Bronchial epithelial cell (primary cell): ENCODE results near the gene KRTAP4-4. TPM values are rescaled to one million over a fixed set of nuclear protein-coding genes. Genes with fewer than 3 reads are reported as not detected.
A peak's percentile ranks its signal among the peaks of the same experiment; 100 is the strongest.
"Not testable (repeated sequence)": the region's sequence is repeated elsewhere in the genome, so short reads cannot be mapped to it uniquely, and the experiment has no call there.

Experiments
- DNase-seq: peaks from one replicate; pipeline ENCODE4 v3.0.0-alpha.2; 2010; ENCODE audit warnings: low read depth
- FAIRE-seq: peaks from 2 replicates; lab custom pipeline; 2011; peaks lifted over from hg19 to GRCh38; lab: Jason Lieb, UNC
- H3K27me3 ChIP-seq: 2 replicates; pipeline ENCODE4 v1.5.1; 2011; ENCODE audit warnings: low read length; ENCODE audit not compliant: control insufficient read depth, insufficient read depth
- H3K36me3 ChIP-seq: 2 replicates; pipeline ENCODE4 v1.5.1; 2011; ENCODE audit warnings: low read length; ENCODE audit not compliant: control insufficient read depth, insufficient read depth
- H3K4me3 ChIP-seq: 2 replicates; pipeline ENCODE4 v1.5.1; 2011; ENCODE audit warnings: mild to moderate bottlenecking, low read depth, low read length, control low read depth
- total RNA-seq: library from RNA; depleted of rRNA; stranded (reverse); fragments of >200 nt; gene quantifications from 2 replicates; pipeline ENCODE4 v1.2.1, GENCODE V29; 2014
- TF ChIP-seq, protein P1 (sequence below): IDR thresholded peaks from 2 replicates; pipeline ENCODE4 v1.5.1; 2011; ENCODE audit warnings: mild to moderate bottlenecking, moderate library complexity, low read length, control low read depth, inconsistent platforms; ENCODE audit not compliant: insufficient read depth, severe bottlenecking

The KRTAP4-4 gene
- total RNA-seq, 1 donor from 2014 or later: not detected

DNA sequence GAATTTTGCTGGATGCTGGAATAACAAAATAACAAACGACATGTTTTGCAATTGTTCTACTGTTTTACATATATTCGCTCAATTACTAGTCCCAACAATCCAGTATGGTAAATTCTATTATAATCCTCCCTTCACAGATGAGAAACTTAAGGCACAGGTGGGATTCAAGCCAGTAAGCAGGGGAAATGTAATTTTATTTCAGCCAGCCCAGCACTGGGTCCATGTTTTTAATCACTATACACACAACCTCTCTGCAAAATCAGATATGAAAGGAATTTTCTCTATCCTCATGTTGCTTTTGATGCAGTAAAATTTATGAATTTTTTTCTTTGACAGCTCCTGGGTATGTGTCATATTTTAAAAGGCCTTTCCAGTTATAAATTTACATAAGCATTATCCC is 15.3 kb downstream of the KRTAP4-4 start:
- FAIRE-seq: no peak
- Histone ChIP-seq H3K36me3 (no peaks in the 10 kb centered on the region), H3K4me3 (no peak overlapping the region), H3K27me3 (no peaks in the 10 kb centered on the region)
- no peak for DNase-seq
- TF ChIP-seq, protein P1, sequence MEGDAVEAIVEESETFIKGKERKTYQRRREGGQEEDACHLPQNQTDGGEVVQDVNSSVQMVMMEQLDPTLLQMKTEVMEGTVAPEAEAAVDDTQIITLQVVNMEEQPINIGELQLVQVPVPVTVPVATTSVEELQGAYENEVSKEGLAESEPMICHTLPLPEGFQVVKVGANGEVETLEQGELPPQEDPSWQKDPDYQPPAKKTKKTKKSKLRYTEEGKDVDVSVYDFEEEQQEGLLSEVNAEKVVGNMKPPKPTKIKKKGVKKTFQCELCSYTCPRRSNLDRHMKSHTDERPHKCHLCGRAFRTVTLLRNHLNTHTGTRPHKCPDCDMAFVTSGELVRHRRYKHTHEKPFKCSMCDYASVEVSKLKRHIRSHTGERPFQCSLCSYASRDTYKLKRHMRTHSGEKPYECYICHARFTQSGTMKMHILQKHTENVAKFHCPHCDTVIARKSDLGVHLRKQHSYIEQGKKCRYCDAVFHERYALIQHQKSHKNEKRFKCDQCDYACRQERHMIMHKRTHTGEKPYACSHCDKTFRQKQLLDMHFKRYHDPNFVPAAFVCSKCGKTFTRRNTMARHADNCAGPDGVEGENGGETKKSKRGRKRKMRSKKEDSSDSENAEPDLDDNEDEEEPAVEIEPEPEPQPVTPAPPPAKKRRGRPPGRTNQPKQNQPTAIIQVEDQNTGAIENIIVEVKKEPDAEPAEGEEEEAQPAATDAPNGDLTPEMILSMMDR: no peak

DNA sequence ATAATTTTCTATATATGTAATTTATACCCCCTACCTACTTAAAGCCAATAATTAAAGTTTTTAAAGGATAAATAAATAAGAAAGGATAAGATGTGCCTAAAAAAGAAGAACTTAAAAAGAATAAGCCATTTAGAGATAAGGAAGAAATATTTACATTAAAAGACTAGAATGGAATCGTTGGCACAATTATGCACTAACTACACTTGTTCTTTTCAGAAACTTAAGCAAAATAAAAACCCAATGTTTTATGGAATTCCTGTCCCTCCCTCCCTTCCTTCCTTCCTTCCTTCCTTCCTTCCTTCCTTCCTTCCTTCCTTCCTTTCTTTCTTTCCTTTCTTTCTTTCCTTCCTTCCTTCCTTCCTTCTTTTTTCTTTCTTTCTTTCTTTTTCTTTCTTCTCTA is 15.7 kb downstream of the KRTAP4-4 start:
- no peaks in the 10 kb centered on the region for H3K36me3 ChIP-seq
- TF ChIP-seq, protein P1: no peak
- no peak for FAIRE-seq
- H3K4me3 ChIP-seq: no peak overlapping the region
- no peaks in the 10 kb centered on the region for H3K27me3 ChIP-seq
- DNase-seq: no peak

DNA sequence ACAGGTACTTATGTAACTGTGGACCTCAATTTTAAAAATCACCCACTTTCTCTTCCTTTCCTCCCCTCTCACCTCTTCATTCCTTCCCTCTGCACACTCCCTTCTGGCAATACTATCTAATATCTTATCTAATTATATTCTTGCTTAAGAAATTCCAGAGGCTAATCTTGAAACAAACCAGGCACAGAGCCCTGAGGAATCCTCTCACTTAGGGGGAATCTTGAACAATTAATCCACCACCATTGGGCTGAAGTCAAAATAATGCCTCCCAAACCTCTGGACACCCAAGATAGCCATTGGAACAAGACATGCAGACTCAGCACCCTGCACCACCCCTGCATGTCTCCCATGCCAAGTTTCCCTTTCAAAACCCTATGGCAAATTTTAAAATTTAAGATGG is 19.2 kb downstream of the KRTAP4-4 start:
- TF ChIP-seq, protein P1: no peak
- DNase-seq: no peak
- no peak for FAIRE-seq

DNA sequence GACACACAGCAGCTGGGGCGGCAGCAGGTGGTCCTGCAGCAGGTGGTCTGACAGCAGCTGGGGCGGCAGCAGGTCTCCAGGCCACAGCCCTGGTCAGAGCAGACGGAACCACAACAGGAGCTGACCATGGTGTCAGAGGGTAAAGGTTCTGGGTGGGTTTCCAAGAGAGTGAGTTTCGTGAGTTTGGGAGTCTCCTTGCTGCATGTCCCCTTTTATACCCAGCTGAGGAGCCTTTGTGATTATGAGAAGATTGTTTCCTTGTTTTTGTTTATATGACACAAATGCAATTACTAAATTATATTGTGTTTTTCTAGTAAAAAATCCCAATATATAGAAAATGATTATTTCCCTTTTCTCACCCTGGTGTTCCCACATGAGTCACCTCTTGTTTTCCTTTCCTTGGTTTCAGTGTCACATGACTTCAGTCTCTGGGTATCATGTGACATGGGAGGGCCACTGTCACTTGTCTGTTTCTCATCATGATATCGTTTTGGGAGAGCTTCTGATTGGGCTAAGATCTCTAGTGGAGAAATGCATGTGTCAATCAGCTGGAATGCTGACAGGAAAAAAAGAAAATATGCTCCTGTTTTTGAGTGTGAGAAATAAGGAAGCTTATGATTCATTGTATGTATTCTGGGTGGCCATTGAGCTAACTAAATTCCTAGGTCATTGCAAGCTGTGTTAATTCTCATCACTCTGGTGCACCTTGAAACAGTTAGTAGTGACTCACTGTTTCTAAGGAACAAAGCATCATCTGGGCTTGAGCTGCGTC is 20.0 kb downstream of the KRTAP4-4 start, which contains the start of gene KRTAP4-6:
Gene KRTAP4-6 (minus strand): TSS at position 185 of the 772 bp plus-strand sequence. CDS start 57 bp downstream, at position 128.
- DNase-seq (peak; percentile 98), FAIRE-seq (peak; percentile 88)
- H3K36me3 ChIP-seq: no peaks in the 10 kb centered on the region
- no peaks in the 10 kb centered on the region for H3K27me3 ChIP-seq
- no peak within 1 kb of the TSS for H3K4me3 ChIP-seq
- TF ChIP-seq, protein P1: no peak

More for the DNA sequence above, 19.2 kb downstream of the KRTAP4-4 start:
- H3K36me3 ChIP-seq: no peaks in the 10 kb centered on the region
- no peaks in the 10 kb centered on the region for H3K27me3 ChIP-seq
- no peak overlapping the region for H3K4me3 ChIP-seq

- not testable (repeated sequence) for H3K27me3 ChIP-seq, FAIRE-seq, DNase-seq
These were observed 20.7 kb downstream of the KRTAP4-4 start for GRCh38 chr17:41139865-41140264.

DNA sequence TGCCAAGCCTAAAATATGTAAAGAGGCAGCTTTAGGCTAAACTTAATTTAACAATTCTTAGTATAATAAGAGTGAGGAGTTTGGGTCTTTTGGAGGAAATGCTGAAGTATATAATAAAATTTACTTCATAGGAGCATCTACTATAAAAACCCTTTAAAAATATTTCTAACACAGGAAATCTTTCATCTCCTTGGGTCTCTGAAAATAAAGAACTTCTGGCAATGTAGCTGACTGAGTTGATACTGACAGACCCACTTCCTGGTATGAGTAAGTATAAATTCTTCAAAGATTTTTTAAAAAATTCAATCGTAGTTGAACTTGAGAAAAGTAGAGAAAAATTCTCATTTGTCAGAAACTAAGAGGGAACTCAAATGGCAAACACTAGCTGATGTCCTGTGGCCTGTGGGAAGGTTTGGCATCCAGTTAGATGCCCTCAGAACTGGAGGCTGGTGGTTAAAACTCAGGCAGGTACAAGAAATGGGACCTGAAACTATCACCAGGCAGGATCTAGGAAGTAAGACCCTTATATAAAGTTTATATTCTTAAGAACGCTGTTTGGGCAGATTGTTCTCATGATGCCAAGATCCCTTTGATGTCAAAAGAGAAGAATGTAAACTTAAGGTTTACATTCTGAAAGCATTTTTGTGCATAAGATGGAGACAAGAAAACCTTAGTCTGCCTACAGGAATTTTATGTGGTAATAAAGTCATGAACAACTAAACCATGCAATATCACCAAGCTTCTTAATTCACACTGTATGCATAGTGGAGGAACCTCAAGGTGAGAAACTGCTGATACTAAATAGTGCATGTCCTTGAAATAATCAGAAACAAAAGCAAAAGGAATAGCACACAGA is 26.4 kb downstream of the KRTAP4-4 start:
- no peak for FAIRE-seq
- TF ChIP-seq, protein P1: no peak
- no peaks in the 10 kb centered on the region for H3K36me3 ChIP-seq
- no peak overlapping the region for H3K4me3 ChIP-seq
- H3K27me3 ChIP-seq: no peaks in the 10 kb centered on the region
- DNase-seq: peak; percentile 30

More at GRCh38 chr17:41139865-41140264, 20.7 kb downstream of the KRTAP4-4 start:
- H3K36me3 ChIP-seq, H3K4me3 ChIP-seq: not testable (repeated sequence)
